Measurements from ENCODE around the gene HHATL.

GRCh38 chr3:42682301-42683070 lies 20.1 kb downstream of the HHATL start:
- TF ChIP-seq, protein P1, sequence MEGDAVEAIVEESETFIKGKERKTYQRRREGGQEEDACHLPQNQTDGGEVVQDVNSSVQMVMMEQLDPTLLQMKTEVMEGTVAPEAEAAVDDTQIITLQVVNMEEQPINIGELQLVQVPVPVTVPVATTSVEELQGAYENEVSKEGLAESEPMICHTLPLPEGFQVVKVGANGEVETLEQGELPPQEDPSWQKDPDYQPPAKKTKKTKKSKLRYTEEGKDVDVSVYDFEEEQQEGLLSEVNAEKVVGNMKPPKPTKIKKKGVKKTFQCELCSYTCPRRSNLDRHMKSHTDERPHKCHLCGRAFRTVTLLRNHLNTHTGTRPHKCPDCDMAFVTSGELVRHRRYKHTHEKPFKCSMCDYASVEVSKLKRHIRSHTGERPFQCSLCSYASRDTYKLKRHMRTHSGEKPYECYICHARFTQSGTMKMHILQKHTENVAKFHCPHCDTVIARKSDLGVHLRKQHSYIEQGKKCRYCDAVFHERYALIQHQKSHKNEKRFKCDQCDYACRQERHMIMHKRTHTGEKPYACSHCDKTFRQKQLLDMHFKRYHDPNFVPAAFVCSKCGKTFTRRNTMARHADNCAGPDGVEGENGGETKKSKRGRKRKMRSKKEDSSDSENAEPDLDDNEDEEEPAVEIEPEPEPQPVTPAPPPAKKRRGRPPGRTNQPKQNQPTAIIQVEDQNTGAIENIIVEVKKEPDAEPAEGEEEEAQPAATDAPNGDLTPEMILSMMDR (IDR thresholded peaks at IDR 0.05) = no peak
- no peak for TF ChIP-seq POLR2A (IDR thresholded peaks at IDR 0.05)
- TF ChIP-seq EP300 (IDR thresholded peaks at IDR 0.05) = no peak

Data from tibial nerve (tissue), 4 donors.